GM21360 (cell line): ENCODE results near the gene TRIM47.
A peak's percentile ranks its signal among the peaks of the same experiment; 100 is the strongest.
"Not testable (repeated sequence)": the region's sequence is repeated elsewhere in the genome, so short reads cannot be mapped to it uniquely, and the experiment has no call there.

ENCODE experiments used
- ATAC-seq: cut with Tn5 transposase; IDR thresholded peaks from one replicate; pipeline ENCODE4 v1.9.1; 2021; ENCODE audit warnings: mild to moderate bottlenecking, moderate library complexity; ENCODE audit not compliant: unreplicated experiment

Gene TRIM47

DNA sequence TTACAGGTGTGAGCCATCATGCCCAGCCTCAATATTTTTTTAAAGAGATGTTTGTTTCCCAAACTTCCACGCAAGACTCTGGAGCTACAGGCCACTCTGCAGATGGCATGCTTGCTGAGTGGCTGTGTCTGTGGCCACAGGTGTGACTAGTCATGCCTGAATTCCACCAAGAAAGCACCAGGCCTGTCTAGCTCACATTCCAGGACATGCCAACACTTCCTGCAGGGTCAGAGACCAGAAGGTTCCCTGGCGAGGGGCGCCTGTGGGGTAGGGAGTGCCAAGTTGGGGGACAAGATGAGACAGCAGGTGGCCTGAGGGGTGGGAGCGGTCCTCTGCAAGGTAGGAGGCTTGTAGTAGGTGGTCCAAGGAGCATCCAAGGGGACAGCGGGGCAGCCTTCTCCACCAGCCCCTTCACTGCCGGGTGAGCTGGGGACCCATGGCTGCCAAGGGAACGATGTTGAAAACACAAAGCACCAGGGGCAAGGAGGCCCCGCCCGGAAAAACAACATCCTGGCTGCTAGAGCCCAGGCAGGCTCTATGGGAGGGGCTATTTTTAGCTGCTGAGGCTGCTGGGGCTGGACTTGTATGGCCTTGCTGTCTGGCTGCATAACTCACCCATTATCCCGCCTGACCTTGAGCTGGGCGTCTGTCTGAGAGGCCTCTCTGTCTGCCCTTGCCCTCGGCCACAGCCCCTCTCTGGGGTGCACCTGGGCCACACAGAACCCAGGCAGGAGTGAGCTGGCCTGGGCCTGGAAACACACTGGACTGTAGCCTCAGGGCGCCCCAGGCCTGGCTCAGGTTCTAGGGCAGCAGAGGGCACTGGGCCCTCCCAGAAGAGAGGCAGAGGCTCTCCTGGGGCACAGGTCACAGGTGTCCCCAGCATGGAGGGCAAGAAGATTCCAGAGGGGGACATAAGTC is 5.7 kb downstream of the TRIM47 start:
- no peak for ATAC-seq

DNA sequence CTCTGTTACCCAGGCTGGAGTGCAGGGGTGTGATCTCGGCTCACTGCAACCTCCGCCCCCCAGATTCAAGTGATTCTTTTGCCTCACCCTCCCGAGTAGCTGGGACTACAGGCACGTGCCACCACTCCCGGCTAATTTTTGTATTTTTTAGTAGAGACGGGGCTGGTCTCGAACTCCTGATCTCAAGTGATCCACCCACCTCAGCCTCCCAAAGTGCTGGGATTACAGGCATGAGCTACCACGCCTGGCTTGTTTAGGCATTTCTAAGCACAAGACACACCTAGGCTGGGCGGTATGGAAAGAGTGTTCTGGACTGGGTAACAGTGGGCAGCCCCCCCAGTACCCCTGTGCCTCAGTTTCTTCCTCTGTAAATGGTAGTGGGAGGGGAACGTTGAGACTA is 8.2 kb downstream of the TRIM47 start:
- ATAC-seq = not testable (repeated sequence)

DNA sequence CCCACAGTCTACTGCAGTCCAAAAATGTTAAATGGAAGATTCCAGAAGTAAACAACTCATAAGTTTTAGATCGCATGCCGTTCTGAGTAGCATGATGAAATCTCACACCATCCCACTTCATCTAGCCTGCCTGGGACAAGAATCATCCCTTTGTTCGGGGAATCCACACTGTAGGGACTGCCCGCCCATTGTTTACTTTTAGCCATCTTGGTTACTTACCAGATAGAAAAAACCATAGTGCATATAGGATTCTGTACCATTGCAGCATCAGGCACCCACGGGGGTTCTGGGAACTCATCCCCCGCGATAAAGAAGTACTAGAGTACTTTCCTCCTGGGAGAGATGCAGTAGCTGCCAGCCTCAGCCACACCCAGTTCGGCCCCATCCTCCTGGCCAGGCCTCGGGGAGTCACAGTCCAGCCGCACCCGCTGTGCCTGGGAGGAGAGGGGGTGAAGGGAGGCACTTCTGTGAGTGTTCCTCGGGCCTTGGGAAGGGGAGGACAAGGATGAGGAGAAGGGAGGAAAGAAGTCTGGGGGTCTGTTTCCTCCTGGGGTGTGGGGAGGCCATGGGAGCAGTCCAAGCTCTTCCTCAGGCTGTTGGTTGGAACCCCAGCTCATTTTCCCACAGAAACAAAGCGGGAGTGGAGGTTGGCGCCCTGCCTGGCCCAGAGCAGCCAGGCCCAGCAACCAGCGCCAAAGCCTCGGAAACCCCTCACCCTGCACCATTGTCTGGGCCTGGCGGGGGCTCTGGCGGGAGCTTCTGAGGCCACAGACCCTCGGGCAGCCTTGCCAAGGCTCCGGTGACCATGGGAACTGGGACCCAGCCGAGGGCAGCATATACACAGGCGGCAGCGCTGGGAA is 8.9 kb downstream of the TRIM47 start:
- ATAC-seq = no peak

DNA sequence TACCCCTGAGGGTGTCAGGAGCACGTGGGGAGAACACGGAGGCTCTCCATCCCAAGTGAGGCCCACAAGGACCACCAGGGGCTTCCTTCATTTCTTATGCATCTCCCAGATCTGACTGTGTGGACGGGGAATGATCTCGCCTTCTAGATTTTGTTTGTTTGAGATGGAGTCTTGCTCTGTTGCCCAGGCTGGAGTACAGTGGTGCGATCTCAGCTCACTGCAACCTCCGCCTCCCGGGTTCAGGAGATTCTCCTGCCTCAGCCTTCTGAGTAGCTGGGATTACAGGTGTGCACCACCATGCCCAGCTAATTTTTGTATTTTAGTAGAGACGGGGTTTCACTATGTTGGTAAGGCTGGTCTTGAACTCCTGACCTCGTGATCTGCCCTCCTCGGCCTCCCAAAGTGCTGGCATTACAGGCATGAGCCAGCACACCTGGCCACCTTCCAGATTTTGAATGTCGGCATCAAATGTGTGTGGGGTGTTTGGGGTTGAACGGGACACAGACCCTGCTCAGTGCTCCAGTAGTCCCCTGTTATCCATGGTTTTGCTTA is 9.6 kb downstream of the TRIM47 start:
- not testable (repeated sequence) for ATAC-seq

DNA sequence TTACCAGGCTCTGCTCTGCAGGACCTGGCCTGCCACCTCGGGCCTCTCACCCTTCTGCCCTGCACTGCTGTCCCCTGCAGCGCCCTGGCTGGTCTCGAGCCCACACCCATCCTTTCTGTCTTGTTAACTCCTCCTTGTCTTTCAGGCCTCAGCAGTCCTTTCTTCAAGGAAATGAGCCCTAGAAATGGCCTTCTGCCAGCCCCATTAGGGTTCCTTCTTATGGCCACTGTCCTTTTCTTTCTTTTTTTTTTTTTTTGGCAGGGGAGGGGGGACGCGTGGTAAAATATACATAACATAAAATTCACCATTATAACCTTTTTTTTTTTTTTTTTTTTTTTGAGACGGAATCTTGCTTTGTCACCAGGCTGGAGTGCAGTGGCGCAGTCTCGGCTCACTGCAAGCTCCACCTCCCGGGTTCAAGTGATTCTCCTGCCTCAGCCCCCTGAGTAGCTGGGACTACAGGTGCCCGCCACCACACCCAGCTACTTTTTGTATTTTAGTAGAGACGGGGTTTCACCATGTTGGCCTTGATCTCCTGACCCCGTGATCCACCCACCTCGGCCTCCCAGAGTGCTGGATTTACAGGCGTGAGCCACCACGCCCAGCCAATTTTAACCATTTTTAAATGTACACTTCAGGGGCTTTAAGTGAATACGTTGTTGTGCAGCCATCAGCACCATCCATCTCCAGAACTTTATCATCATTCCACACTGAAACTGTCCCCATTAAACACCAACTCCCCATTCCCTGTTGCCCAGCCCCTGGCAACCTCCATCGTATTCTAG is 12.8 kb downstream of the TRIM47 start:
- not testable (repeated sequence) for ATAC-seq

DNA sequence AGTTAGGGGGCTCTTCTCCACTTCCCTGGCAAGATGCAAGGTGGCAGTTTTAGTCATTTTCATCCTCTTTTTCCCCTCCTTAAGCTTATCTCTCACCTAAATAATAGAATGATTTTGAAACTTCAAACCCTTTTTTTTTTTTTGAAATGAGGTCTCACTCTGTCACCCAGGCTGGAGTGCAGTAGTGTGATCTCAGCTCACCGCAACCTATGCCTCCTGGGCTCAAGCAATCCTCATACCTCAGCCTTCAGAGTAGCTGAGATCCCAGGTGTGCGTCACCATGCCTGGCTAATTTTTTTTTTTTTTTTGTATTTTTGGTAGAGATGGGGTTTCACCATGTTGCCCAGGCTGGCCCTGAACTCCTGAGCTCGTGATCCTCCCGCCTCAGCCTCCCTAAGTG is 13.5 kb downstream of the TRIM47 start:
- ATAC-seq = peak; percentile 10

DNA sequence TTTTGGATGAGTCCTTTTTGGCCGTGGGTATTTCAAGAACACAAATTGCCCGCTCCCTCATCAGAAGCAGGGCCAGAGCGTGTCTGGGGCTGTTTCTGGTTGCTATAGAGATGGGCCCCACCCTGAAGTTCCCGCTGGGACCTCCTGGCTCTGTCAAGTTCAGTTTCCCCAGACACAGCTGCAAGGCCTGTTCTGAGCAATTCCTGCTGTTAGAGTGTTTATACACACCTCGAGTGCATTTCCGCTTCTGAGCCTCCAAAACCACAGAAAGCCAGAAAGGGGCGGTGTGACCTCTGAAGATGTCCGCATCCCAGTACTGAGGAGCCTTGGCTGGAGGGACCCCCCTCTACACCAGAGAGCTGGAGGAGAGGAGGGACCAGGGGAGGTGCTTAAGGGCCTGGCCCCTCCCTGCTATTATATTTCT is 13.9 kb downstream of the TRIM47 start:
- ATAC-seq = peak; percentile 78

DNA sequence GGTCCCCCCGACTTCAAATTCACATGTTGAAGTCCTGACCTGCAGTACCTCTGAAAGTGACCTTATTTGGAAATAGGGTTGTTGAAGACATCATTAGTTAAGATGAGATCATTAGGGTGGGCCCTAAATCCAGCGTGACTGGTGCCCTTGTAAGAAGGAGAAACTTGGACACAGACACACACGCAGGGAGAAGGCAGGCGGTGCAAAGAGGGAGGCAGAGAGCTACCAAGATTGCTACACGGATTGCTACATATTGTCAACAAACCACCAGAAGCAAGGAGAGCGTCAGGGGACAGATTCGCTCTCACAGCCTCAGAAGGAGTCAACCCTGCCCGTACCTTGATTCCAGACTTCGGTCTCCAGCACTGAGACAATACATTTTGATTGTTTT is 16.5 kb downstream of the TRIM47 start:
- ATAC-seq = no peak

DNA sequence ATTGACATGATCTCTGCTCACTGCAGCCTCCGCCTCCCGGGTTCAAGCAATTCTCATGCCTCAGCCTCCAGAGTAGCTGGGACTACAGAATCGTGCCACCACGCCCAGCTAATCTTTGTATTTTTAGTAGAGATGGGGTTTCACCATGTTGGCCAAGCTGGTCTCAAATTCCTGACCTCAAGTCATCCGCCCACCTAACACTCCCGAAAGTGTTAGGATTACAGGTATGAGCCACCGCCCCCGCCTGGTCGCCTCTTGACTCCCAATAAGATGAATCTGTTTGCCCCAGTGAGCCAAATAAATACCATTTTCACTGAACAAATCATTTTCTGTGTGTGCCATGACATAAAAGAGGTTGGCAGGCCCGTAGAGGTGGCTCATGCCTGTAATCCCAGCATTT is 19.0 kb downstream of the TRIM47 start:
- ATAC-seq = not testable (repeated sequence)

DNA sequence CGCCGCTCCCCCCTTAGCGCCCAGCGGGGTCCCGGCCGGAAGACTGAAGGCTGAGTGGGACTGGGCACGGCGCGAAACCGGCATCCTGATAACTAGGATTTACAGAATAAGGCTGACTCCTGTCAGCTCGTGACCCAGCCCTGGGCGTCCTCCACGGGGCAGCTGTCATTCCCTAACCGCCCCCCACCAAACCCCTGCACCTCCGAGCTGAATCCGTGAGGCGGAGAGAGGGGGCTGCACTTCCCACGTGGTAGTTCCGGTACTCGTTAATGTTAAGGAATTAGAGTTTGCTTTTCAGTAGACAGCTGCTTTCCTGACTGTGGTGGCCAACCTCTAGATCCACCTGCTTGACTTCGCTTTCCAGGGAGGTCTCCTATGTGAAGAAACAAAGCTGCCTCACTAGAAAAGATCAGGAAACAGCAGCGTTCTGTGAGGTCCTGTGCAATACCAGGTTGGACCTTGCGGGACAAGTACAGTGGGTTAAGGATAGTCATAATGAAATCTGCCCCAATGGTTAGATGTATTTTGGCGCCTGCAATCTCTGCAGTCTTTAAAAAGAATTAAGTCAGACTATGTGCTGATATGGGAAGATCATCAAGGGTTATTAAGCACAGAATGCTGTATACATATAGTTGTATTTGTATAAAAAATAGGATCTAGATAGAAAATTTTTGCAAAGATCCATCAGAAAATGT is 22.2 kb downstream of the TRIM47 start:
- ATAC-seq = no peak

DNA sequence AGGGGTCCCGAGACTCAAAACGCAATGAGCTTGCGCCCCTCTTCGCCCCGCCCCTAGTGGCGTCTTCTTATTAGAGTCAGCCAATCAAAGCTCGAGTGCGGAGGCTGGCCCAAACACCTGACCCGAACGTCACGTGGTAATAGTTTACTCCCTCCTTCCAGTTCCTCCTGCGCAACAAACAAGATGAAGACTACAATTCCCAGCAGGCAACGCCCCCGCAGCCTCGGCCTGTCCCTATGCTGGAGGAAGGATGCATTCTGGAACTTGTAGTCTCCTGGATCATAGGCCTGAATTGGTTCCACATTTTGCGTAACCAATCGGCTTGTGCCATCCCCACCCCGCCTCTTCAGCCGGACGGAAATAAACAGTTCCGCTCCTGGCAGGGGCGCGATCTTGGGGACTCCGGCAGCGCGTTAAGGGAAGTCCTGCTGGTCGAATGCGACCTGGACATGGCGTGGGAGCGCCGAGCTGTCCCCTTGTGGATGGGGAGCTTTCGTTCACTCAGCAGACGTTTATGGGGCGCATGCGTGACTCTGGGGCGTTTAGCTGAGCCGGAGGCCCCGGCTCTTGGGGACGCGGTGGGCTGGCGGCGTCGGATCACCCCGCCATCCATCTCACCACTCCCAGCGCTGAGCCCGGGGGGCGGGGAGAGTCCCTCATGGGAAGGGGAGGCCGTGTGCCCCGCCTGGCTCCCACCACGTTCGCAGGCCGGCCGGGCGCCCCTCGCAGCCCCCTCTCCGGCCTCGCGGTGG is 22.9 kb downstream of the TRIM47 start, which contains the start of gene WBP2:
TSS of gene WBP2 (minus strand) at position 26 of the 752 bp plus-strand sequence. CDS start 38 bp downstream, outside the sequence.
- ATAC-seq = peak; percentile 86

DNA sequence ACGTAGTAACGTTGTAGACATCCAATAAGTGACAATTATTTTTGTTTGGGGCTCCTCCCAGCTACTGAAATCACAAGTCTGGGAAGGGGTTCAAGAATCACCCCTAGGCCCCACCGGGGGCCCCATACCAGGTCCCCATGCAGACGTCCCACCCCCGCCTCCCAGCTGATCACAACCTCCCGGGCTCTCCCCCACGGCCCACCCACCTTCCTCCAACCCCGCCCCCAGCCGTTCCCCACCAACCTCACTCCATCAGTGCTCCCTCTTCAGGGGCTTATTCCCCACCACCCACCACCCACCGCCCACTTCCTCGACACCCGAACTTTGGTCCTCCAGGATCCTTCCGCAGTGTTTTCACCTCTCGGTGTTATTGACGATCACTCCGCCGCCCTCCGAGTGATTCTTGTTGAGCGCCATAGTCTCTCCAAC is 23.5 kb downstream of the TRIM47 start:
- ATAC-seq = no peak

DNA sequence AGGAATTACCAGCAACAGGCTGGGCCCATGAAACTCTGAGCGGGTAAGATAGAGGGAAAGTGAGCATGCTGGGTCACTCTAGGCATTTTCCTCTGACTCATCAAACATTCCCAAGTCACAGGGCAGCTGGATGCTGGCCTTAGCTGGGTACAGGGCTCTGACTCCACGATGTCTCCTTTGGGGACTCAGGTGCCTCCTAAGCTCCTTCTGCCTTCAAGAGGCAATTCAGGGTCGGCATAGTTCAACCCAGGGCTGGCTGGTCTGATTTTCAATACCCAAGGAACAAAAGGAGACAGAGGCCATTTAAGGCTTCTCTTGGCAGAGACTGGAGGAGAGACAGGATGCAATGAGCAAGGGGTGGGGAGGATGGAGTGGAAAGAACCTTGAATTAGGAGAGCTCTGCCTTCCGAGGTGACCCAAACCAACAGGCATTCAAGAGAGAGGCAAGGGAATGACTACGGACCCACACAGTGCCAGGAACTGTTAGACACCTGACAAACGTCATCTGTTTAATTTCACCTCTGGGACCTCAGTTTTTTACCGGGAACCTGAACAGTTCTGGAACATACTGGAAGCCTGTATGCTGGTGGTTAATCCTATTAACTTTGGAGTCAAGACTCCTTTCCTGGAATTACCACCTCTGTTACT is 24.2 kb downstream of the TRIM47 start:
- no peak for ATAC-seq

DNA sequence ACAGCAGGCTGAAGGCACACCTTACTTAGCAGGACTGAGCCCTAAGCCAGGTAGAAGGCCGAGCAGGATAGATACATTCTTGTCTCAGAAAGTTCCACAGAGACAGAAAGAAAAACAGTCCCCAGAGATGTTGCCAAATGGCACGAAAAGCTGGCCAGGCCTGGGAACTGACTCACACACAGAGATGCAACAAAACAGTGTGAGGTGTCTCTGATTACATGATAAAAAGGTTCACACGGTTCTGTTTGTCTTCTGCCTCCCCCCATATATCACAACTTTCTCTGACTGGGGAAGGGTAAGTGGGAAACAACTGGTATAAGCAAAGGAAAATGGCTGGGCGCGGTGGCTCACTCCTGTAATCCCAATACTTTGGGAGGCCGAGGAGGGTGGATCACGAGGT is 24.9 kb downstream of the TRIM47 start:
- no peak for ATAC-seq

DNA sequence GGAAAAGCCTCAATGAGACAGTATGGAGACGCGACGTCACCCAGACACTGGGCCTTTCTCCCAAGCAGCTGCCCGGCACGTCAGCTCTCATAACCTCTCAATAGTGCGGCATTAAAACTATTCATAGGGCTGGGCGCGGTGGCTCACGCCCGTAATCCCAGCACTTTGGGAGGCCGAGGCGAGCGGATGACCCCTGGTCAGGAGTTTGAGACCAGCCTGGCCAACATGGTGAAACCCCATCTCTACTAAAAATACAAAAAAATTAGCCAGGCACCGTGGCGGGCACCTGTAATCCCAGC is 26.7 kb downstream of the TRIM47 start:
- not testable (repeated sequence) for ATAC-seq

DNA sequence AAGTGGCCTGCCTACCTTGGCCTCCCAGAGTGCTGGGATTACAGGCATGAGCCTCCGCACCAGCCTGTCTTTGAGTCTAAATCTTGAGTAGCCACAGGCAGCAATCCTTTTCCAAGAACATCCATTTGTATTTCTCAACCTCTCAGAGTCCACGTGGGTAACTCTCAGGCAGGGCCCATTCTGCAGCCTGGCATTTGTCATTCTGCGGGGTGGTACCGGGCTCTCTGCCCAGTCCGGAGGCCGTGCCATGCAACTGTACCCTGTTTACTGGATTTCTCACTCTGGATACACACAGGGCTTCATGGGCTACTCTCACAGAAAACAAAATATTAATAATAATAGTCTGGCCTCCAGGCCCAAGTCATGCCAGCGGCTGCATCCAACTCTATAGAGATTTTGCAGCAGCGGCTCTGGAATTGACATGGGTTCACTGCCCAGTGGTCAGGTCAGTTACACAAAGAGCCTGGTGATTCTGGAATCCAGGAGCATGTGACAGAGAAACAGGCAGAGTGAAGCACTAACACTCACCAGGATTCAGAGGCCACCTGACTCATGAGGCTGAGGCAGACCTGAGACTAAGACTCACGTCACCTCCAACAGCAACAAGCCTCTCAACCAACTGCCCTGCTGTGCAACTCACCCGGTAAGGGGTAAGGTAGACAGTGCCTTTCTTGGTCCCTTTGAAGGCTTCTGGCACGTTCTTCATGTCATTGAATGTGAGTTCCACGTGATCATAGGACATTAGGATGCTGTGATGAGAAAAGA is 27.3 kb downstream of the TRIM47 start:
- no peak for ATAC-seq

DNA sequence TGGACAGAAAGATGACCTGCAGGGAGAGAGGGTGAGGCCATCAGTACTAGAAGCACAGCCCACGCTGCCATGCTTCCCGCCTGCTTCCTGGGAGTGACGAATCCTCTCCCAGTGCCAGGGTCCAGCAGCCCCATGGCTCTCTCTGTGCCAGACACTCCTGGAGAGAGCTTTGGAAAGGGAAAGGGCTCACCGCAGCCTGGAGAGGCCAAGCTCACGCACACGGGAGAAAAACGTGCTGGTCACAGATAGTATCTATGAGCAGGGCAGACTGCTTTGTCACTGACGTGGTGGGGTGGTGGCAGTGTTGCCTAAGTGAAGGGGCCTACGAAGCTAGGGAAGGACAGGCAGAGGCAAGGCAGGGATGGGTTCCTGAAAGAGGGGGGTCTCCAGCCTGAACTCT is 28.7 kb downstream of the TRIM47 start:
- no peak for ATAC-seq

DNA sequence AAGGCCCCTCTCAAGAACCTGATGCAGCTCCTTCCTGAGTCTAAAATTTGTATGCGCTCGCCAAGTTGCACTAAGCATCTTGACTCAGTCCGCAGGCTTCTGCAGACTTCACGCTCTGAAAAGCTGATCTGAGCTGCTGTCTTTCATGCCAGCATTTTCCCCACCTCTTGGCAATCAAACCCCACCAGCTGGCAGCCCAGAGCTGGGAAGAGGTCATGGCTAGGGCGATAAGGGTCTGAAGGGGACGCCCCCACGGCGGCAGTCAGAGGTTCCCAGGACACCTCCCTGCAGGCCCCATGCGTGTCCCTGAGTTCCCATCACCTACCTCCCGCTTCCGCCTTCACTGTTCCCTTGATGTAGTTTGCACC is 29.1 kb downstream of the TRIM47 start:
- no peak for ATAC-seq
